ENCODE results near the gene GDI2. TPM values are rescaled to one million over a fixed set of nuclear protein-coding genes. Genes with fewer than 3 reads are reported as not detected.

GDI2 gene
- polyA plus RNA-seq (2013, experiment 1 of 2), result 276 TPM
- polyA plus RNA-seq (2013, experiment 2 of 2), result 274 TPM

- Histone ChIP-seq H3K18ac (ENCODE audit: low read length) (peak within 1 kb of the TSS; percentile 93), H2BK120ac (ENCODE audit: low read depth, low read length) (no peak within 1 kb of the TSS), H3K9ac (ENCODE audit: low read length) (peak within 1 kb of the TSS; percentile 98), H4K5ac (ENCODE audit: low read length) (peak within 1 kb of the TSS; percentile 50), H3K23ac (ENCODE audit: low read length) (peak within 1 kb of the TSS; percentile 98), H3K4me3 (ENCODE audit: low read length) (peak within 1 kb of the TSS; percentile 98), H2AK5ac (ENCODE audit: low read length) (peak within 1 kb of the TSS; percentile 22), H3K36me3 (ENCODE audit: control insufficient read depth, insufficient read depth, low read length) (no peaks in the 10 kb centered on the region), H2BK15ac (replicated peaks; ENCODE audit: low read depth) (no peak within 1 kb of the TSS), H3K27me3 (ENCODE audit: insufficient read depth, low read length, poor library complexity) (no peaks in the 10 kb centered on the region), H3K56ac (ENCODE audit: low read length) (peak within 1 kb of the TSS; percentile 99), H3K4me1 (ENCODE audit: control insufficient read depth, low read depth, low read length) (no peaks in the 10 kb centered on the region), H3K27ac (ENCODE audit: low read depth, low read length) (peak within 1 kb of the TSS; percentile 95), H3K4ac (ENCODE audit: low read depth, low read length) (peak within 1 kb of the TSS; percentile 88), H4K8ac (ENCODE audit: low read depth, low read length) (peak within 1 kb of the TSS; percentile 59), H3K4me2 (ENCODE audit: low read length) (peak within 1 kb of the TSS; percentile 76), H2BK5ac (ENCODE audit: low read length) (peak within 1 kb of the TSS; percentile 95), H3K79me1 (ENCODE audit: low read length) (peaks cover 5% of the 10 kb centered on the region), H3K79me2 (ENCODE audit: control insufficient read depth, insufficient read depth, low read length) (peaks cover 41% of the 10 kb centered on the region)
- peak; percentile 98 for DNase-seq
- WGBS (ENCODE audit: extremely low coverage, insufficient coverage, low lambda C conversion rate), result no CpG with 5 or more reads among the region's 77 CpGs
These were observed at the start of gene GDI2 for GRCh38 chr10:5813341-5814109. Gene GDI2 (minus strand): TSS chr10:5813434. CDS start chr10:5813258, 176 bp downstream.

- no peak overlapping the region for H3K4ac ChIP-seq (ENCODE audit: low read depth, low read length)
- no peaks in the 10 kb centered on the region for H3K36me3 ChIP-seq (ENCODE audit: control insufficient read depth, insufficient read depth, low read length)
- no peak overlapping the region for H4K5ac ChIP-seq (ENCODE audit: low read length)
- no peak overlapping the region for H3K27ac ChIP-seq (ENCODE audit: low read depth, low read length)
- H3K79me2 ChIP-seq (ENCODE audit: control insufficient read depth, insufficient read depth, low read length), result no peaks in the 10 kb centered on the region
- no peak overlapping the region for H3K23ac ChIP-seq (ENCODE audit: low read length)
- no peak overlapping the region for H3K56ac ChIP-seq (ENCODE audit: low read length)
- no peaks in the 10 kb centered on the region for H3K79me1 ChIP-seq (ENCODE audit: low read length)
- H3K4me1 ChIP-seq (ENCODE audit: control insufficient read depth, low read depth, low read length), result no peaks in the 10 kb centered on the region
- DNase-seq, result no peak
- no peak overlapping the region for H3K4me3 ChIP-seq (ENCODE audit: low read length)
- no peak overlapping the region for H2BK5ac ChIP-seq (ENCODE audit: low read length)
- no peak overlapping the region for H3K18ac ChIP-seq (ENCODE audit: low read length)
- no peak overlapping the region for H3K9ac ChIP-seq (ENCODE audit: low read length)
- H3K27me3 ChIP-seq (ENCODE audit: insufficient read depth, low read length, poor library complexity), result no peaks in the 10 kb centered on the region
- no CpG with 5 or more reads among the region's 7 CpGs for WGBS (ENCODE audit: extremely low coverage, insufficient coverage, low lambda C conversion rate)
- no peak overlapping the region for H2BK15ac ChIP-seq (replicated peaks; ENCODE audit: low read depth)
- H4K8ac ChIP-seq (ENCODE audit: low read depth, low read length), result no peak overlapping the region
- no peak overlapping the region for H2AK5ac ChIP-seq (ENCODE audit: low read length)
- H2BK120ac ChIP-seq (ENCODE audit: low read depth, low read length), result no peak overlapping the region
- H3K4me2 ChIP-seq (ENCODE audit: low read length), result no peak overlapping the region
These were observed 49.2 kb upstream of the GDI2 start for GRCh38 chr10:5862360-5862961.

- H2BK120ac ChIP-seq (ENCODE audit: low read depth, low read length), result no peak overlapping the region
- no peak overlapping the region for H3K4ac ChIP-seq (ENCODE audit: low read depth, low read length)
- no peak overlapping the region for H3K27ac ChIP-seq (ENCODE audit: low read depth, low read length)
- no peaks in the 10 kb centered on the region for H3K36me3 ChIP-seq (ENCODE audit: control insufficient read depth, insufficient read depth, low read length)
- no peak overlapping the region for H3K4me2 ChIP-seq (ENCODE audit: low read length)
- no peak overlapping the region for H4K8ac ChIP-seq (ENCODE audit: low read depth, low read length)
- H2BK5ac ChIP-seq (ENCODE audit: low read length), result no peak overlapping the region
- H4K5ac ChIP-seq (ENCODE audit: low read length), result no peak overlapping the region
- no peak overlapping the region for H3K23ac ChIP-seq (ENCODE audit: low read length)
- no peaks in the 10 kb centered on the region for H3K79me2 ChIP-seq (ENCODE audit: control insufficient read depth, insufficient read depth, low read length)
- no peak for DNase-seq
- H3K56ac ChIP-seq (ENCODE audit: low read length), result no peak overlapping the region
- no peak overlapping the region for H2BK15ac ChIP-seq (replicated peaks; ENCODE audit: low read depth)
- no peaks in the 10 kb centered on the region for H3K27me3 ChIP-seq (ENCODE audit: insufficient read depth, low read length, poor library complexity)
- no peak overlapping the region for H3K18ac ChIP-seq (ENCODE audit: low read length)
- no peak overlapping the region for H3K9ac ChIP-seq (ENCODE audit: low read length)
- no peak overlapping the region for H2AK5ac ChIP-seq (ENCODE audit: low read length)
- no peak overlapping the region for H3K4me3 ChIP-seq (ENCODE audit: low read length)
- H3K4me1 ChIP-seq (ENCODE audit: control insufficient read depth, low read depth, low read length), result no peaks in the 10 kb centered on the region
- no CpG with 5 or more reads among the region's 7 CpGs for WGBS (ENCODE audit: extremely low coverage, insufficient coverage, low lambda C conversion rate)
- no peaks in the 10 kb centered on the region for H3K79me1 ChIP-seq (ENCODE audit: low read length)
These were observed 46.8 kb upstream of the GDI2 start for GRCh38 chr10:5860066-5860465.

- no peaks in the 10 kb centered on the region for H3K4me1 ChIP-seq (ENCODE audit: control insufficient read depth, low read depth, low read length)
- H3K79me2 ChIP-seq (ENCODE audit: control insufficient read depth, insufficient read depth, low read length), result no peaks in the 10 kb centered on the region
- H3K4ac ChIP-seq (ENCODE audit: low read depth, low read length), result no peak overlapping the region
- no peaks in the 10 kb centered on the region for H3K36me3 ChIP-seq (ENCODE audit: control insufficient read depth, insufficient read depth, low read length)
- no peaks in the 10 kb centered on the region for H3K79me1 ChIP-seq (ENCODE audit: low read length)
- no CpG with 5 or more reads among the region's 5 CpGs for WGBS (ENCODE audit: extremely low coverage, insufficient coverage, low lambda C conversion rate)
- DNase-seq, result no peak
- no peak overlapping the region for H3K18ac ChIP-seq (ENCODE audit: low read length)
- no peak overlapping the region for H3K4me2 ChIP-seq (ENCODE audit: low read length)
- no peak overlapping the region for H3K56ac ChIP-seq (ENCODE audit: low read length)
- no peak overlapping the region for H2BK120ac ChIP-seq (ENCODE audit: low read depth, low read length)
- no peak overlapping the region for H2AK5ac ChIP-seq (ENCODE audit: low read length)
- no peak overlapping the region for H3K9ac ChIP-seq (ENCODE audit: low read length)
- H2BK15ac ChIP-seq (replicated peaks; ENCODE audit: low read depth), result no peak overlapping the region
- H3K23ac ChIP-seq (ENCODE audit: low read length), result no peak overlapping the region
- no peak overlapping the region for H4K8ac ChIP-seq (ENCODE audit: low read depth, low read length)
- H3K4me3 ChIP-seq (ENCODE audit: low read length), result no peak overlapping the region
- no peak overlapping the region for H3K27ac ChIP-seq (ENCODE audit: low read depth, low read length)
- no peaks in the 10 kb centered on the region for H3K27me3 ChIP-seq (ENCODE audit: insufficient read depth, low read length, poor library complexity)
- no peak overlapping the region for H4K5ac ChIP-seq (ENCODE audit: low read length)
- H2BK5ac ChIP-seq (ENCODE audit: low read length), result no peak overlapping the region
These were observed 45.6 kb upstream of the GDI2 start for GRCh38 chr10:5858811-5859210.

- Histone ChIP-seq H4K8ac (ENCODE audit: low read depth, low read length) (no peak overlapping the region), H3K56ac (ENCODE audit: low read length) (no peak overlapping the region), H3K18ac (ENCODE audit: low read length) (no peak overlapping the region), H2BK5ac (ENCODE audit: low read length) (no peak overlapping the region), H3K4me2 (ENCODE audit: low read length) (no peak overlapping the region), H3K27ac (ENCODE audit: low read depth, low read length) (no peak overlapping the region), H2BK15ac (replicated peaks; ENCODE audit: low read depth) (no peak overlapping the region), H3K79me1 (ENCODE audit: low read length) (no peaks in the 10 kb centered on the region), H2BK120ac (ENCODE audit: low read depth, low read length) (no peak overlapping the region), H3K4me1 (ENCODE audit: control insufficient read depth, low read depth, low read length) (no peaks in the 10 kb centered on the region), H3K4me3 (ENCODE audit: low read length) (no peak overlapping the region), H4K5ac (ENCODE audit: low read length) (no peak overlapping the region), H2AK5ac (ENCODE audit: low read length) (no peak overlapping the region), H3K9ac (ENCODE audit: low read length) (no peak overlapping the region), H3K23ac (ENCODE audit: low read length) (no peak overlapping the region), H3K4ac (ENCODE audit: low read depth, low read length) (no peak overlapping the region), H3K36me3 (ENCODE audit: control insufficient read depth, insufficient read depth, low read length) (no peaks in the 10 kb centered on the region), H3K79me2 (ENCODE audit: control insufficient read depth, insufficient read depth, low read length) (no peaks in the 10 kb centered on the region), H3K27me3 (ENCODE audit: insufficient read depth, low read length, poor library complexity) (no peaks in the 10 kb centered on the region)
- DNase-seq, result no peak
- no CpG with 5 or more reads among the region's 7 CpGs for WGBS (ENCODE audit: extremely low coverage, insufficient coverage, low lambda C conversion rate)
These were observed 43.4 kb upstream of the GDI2 start for GRCh38 chr10:5856701-5857004.

All from mesendoderm (in vitro differentiated cells).